ENCODE results near the gene ATP6V0D1.
"Not testable (repeated sequence)": the region's sequence is repeated elsewhere in the genome, so short reads cannot be mapped to it uniquely, and the experiment has no call there.

The ATP6V0D1 gene

GRCh38 chr16:67490335-67491096 lies 9.6 kb upstream of the ATP6V0D1 start:
- no peaks in the 10 kb centered on the region for H3K36me3 ChIP-seq (ENCODE audit: insufficient read depth, low read length)
- H3K4me1 ChIP-seq (ENCODE audit: insufficient read depth, low read length), result peaks cover 8% of the 10 kb centered on the region
- H3K9me3 ChIP-seq (ENCODE audit: insufficient read depth, low read depth, low read length), result no peaks in the 10 kb centered on the region
- WGBS, result 96% methylated on average over 8 of the region's 8 CpGs
- H3K27me3 ChIP-seq (ENCODE audit: insufficient read depth, low read length), result peaks cover 57% of the 10 kb centered on the region
- no peak overlapping the region for H3K9ac ChIP-seq (ENCODE audit: low read depth, low read length)
- no peak overlapping the region for H3K4me3 ChIP-seq (ENCODE audit: low read length)
- no peak overlapping the region for H3K27ac ChIP-seq (ENCODE audit: low read depth, low read length)

GRCh38 chr16:67489401-67490083 lies 8.6 kb upstream of the ATP6V0D1 start:
- H3K4me1 ChIP-seq (ENCODE audit: insufficient read depth, low read length), result peaks cover 8% of the 10 kb centered on the region
- H3K27me3 ChIP-seq (ENCODE audit: insufficient read depth, low read length), result peaks cover 57% of the 10 kb centered on the region
- 85% methylated on average over 4 of the region's 4 CpGs for WGBS
- no peak overlapping the region for H3K4me3 ChIP-seq (ENCODE audit: low read length)
- no peaks in the 10 kb centered on the region for H3K9me3 ChIP-seq (ENCODE audit: insufficient read depth, low read depth, low read length)
- H3K9ac ChIP-seq (ENCODE audit: low read depth, low read length), result no peak overlapping the region
- H3K27ac ChIP-seq (ENCODE audit: low read depth, low read length), result peak overlapping the region; percentile 32; the same call in 1 of the 2 replicates
- H3K36me3 ChIP-seq (ENCODE audit: insufficient read depth, low read length), result no peaks in the 10 kb centered on the region

- peaks cover 52% of the 10 kb centered on the region for H3K27me3 ChIP-seq (ENCODE audit: insufficient read depth, low read length)
- H3K27ac ChIP-seq (ENCODE audit: low read depth, low read length), result not testable (repeated sequence)
Observed at GRCh38 chr16:67487561-67487960, 6.6 kb upstream of the ATP6V0D1 start.

GRCh38 chr16:67486805-67487204 lies 5.8 kb upstream of the ATP6V0D1 start:
- 69% methylated on average over 3 of the region's 3 CpGs for WGBS
- no peak overlapping the region for H3K27ac ChIP-seq (ENCODE audit: low read depth, low read length)
- H3K9ac ChIP-seq (ENCODE audit: low read depth, low read length), result no peak overlapping the region
- no peak overlapping the region for H3K4me3 ChIP-seq (ENCODE audit: low read length)
- peaks cover 46% of the 10 kb centered on the region for H3K27me3 ChIP-seq (ENCODE audit: insufficient read depth, low read length)
- H3K4me1 ChIP-seq (ENCODE audit: insufficient read depth, low read length), result peaks cover 10% of the 10 kb centered on the region
- H3K36me3 ChIP-seq (ENCODE audit: insufficient read depth, low read length), result no peaks in the 10 kb centered on the region
- H3K9me3 ChIP-seq (ENCODE audit: insufficient read depth, low read depth, low read length), result no peaks in the 10 kb centered on the region

More at GRCh38 chr16:67487561-67487960, 6.6 kb upstream of the ATP6V0D1 start:
- not testable (repeated sequence) for H3K36me3 ChIP-seq (ENCODE audit: insufficient read depth, low read length); H3K9ac ChIP-seq (ENCODE audit: low read depth, low read length); H3K4me1 ChIP-seq (ENCODE audit: insufficient read depth, low read length); H3K4me3 ChIP-seq (ENCODE audit: low read length); H3K9me3 ChIP-seq (ENCODE audit: insufficient read depth, low read depth, low read length)
- 94% methylated on average over 4 of the region's 4 CpGs for WGBS

GRCh38 chr16:67483731-67484525 lies 3.0 kb upstream of the ATP6V0D1 start:
- no peak overlapping the region for H3K27ac ChIP-seq (ENCODE audit: low read depth, low read length)
- no peak overlapping the region for H3K9ac ChIP-seq (ENCODE audit: low read depth, low read length)

GRCh38 chr16:67483150-67483549 lies 2.2 kb upstream of the ATP6V0D1 start, which contains the start of gene AGRP:
Gene AGRP, minus strand, starts transcription at chr16:67483547. Its CDS starts 149 bp downstream, at chr16:67483398.
- no peaks in the 10 kb centered on the region for H3K36me3 ChIP-seq (ENCODE audit: insufficient read depth, low read length)
- peaks cover 20% of the 10 kb centered on the region for H3K27me3 ChIP-seq (ENCODE audit: insufficient read depth, low read length)
- 92% methylated on average over 6 of the region's 6 CpGs for WGBS
- H3K27ac ChIP-seq (ENCODE audit: low read depth, low read length), result no peak within 1 kb of the TSS
- peaks cover 7% of the 10 kb centered on the region; the same call in 1 of the 2 replicates for H3K4me1 ChIP-seq (ENCODE audit: insufficient read depth, low read length)
- no peaks in the 10 kb centered on the region for H3K9me3 ChIP-seq (ENCODE audit: insufficient read depth, low read depth, low read length)
- H3K9ac ChIP-seq (ENCODE audit: low read depth, low read length), result no peak within 1 kb of the TSS
- H3K4me3 ChIP-seq (ENCODE audit: low read length), result no peak within 1 kb of the TSS

More at GRCh38 chr16:67483731-67484525, 3.0 kb upstream of the ATP6V0D1 start:
- Histone ChIP-seq H3K9me3 (ENCODE audit: insufficient read depth, low read depth, low read length) (no peaks in the 10 kb centered on the region), H3K36me3 (ENCODE audit: insufficient read depth, low read length) (no peaks in the 10 kb centered on the region), H3K27me3 (ENCODE audit: insufficient read depth, low read length) (peaks cover 22% of the 10 kb centered on the region), H3K4me3 (ENCODE audit: low read length) (no peak overlapping the region), H3K4me1 (ENCODE audit: insufficient read depth, low read length) (peaks cover 10% of the 10 kb centered on the region; the same call in 1 of the 2 replicates)
- WGBS, result 89% methylated on average over 12 of the region's 12 CpGs

- no peak overlapping the region for H3K27ac ChIP-seq (ENCODE audit: low read depth, low read length)
- H3K9ac ChIP-seq (ENCODE audit: low read depth, low read length), result peak overlapping the region; percentile 73; the same call in 1 of the 2 replicates
Observed at GRCh38 chr16:67482233-67482924, 1.4 kb upstream of the ATP6V0D1 start.

GRCh38 chr16:67481561-67482232 lies 740 bp upstream of the ATP6V0D1 start:
- 58% methylated on average over 17 of the region's 17 CpGs for WGBS
- Histone ChIP-seq H3K9me3 (ENCODE audit: insufficient read depth, low read depth, low read length) (no peaks in the 10 kb centered on the region), H3K27me3 (ENCODE audit: insufficient read depth, low read length) (peaks cover 5% of the 10 kb centered on the region; the same call in 1 of the 2 replicates), H3K4me3 (ENCODE audit: low read length) (peak overlapping the region; percentile 89), H3K9ac (ENCODE audit: low read depth, low read length) (peak overlapping the region; percentile 73), H3K27ac (ENCODE audit: low read depth, low read length) (peak overlapping the region; percentile 73; the same call in 1 of the 2 replicates), H3K36me3 (ENCODE audit: insufficient read depth, low read length) (no peaks in the 10 kb centered on the region), H3K4me1 (ENCODE audit: insufficient read depth, low read length) (peaks cover 7% of the 10 kb centered on the region; the same call in 1 of the 2 replicates)

More at GRCh38 chr16:67482233-67482924, 1.4 kb upstream of the ATP6V0D1 start:
- peaks cover 7% of the 10 kb centered on the region; the same call in 1 of the 2 replicates for H3K4me1 ChIP-seq (ENCODE audit: insufficient read depth, low read length)
- H3K4me3 ChIP-seq (ENCODE audit: low read length), result peak overlapping the region; percentile 89; the same call in 1 of the 2 replicates
- no peaks in the 10 kb centered on the region for H3K36me3 ChIP-seq (ENCODE audit: insufficient read depth, low read length)
- peaks cover 12% of the 10 kb centered on the region for H3K27me3 ChIP-seq (ENCODE audit: insufficient read depth, low read length)
- no peaks in the 10 kb centered on the region for H3K9me3 ChIP-seq (ENCODE audit: insufficient read depth, low read depth, low read length)
- 90% methylated on average over 25 of the region's 25 CpGs for WGBS

GRCh38 chr16:67477960-67478554 lies 2.9 kb downstream of the ATP6V0D1 start:
- H3K9ac ChIP-seq (ENCODE audit: low read depth, low read length), result no peak overlapping the region
- WGBS, result 96% methylated on average over 8 of the region's 8 CpGs
- H3K4me3 ChIP-seq (ENCODE audit: low read length), result no peak overlapping the region
- H3K36me3 ChIP-seq (ENCODE audit: insufficient read depth, low read length), result no peaks in the 10 kb centered on the region
- H3K27ac ChIP-seq (ENCODE audit: low read depth, low read length), result no peak overlapping the region
- no peaks in the 10 kb centered on the region for H3K27me3 ChIP-seq (ENCODE audit: insufficient read depth, low read length)
- no peaks in the 10 kb centered on the region for H3K9me3 ChIP-seq (ENCODE audit: insufficient read depth, low read depth, low read length)
- peaks cover 7% of the 10 kb centered on the region; the same call in 1 of the 2 replicates for H3K4me1 ChIP-seq (ENCODE audit: insufficient read depth, low read length)

All from HUES64 (cell line).